Measurements from ENCODE around the gene BRD1.

BRD1 gene

DNA sequence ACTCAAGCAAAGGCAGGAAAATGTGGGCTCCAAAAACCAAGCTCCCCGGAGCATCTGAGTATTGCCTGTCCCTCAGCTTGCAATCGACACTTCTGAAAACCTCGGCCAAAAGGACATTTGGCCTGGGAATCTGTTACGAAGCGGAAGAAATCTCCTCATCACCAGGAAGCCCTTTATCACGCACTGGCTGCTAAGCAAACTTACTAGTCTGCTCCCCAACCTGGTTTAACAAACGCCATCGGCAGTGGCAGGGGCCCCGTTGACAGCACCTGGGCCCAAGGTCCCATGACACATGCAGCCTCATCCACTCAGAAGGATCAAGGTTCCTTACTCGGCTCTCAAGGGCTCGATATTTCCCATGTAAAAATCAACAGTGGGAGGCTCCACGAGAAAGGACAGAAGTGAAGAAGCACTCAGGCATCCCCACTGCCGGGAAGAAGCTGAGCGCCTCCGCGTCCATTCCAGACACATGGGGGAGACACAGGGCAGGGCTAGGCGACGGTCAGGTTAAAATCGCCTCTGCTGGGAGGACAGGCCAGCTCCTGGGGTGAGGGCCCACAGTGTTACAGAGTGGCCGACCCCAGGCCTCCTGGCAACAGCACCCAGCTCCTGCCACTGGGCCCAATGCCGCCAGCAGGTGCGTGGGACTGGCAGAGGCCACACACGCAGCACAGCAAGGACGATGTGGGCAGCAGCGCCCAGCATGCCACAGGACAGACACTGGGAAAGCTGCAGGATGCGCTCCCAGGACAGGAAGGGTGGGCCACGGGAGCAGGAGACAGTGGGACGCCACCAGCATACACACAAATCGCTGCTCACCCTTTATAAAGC is 27.1 kb downstream of the BRD1 start:
- no peak for DNase-seq

DNA sequence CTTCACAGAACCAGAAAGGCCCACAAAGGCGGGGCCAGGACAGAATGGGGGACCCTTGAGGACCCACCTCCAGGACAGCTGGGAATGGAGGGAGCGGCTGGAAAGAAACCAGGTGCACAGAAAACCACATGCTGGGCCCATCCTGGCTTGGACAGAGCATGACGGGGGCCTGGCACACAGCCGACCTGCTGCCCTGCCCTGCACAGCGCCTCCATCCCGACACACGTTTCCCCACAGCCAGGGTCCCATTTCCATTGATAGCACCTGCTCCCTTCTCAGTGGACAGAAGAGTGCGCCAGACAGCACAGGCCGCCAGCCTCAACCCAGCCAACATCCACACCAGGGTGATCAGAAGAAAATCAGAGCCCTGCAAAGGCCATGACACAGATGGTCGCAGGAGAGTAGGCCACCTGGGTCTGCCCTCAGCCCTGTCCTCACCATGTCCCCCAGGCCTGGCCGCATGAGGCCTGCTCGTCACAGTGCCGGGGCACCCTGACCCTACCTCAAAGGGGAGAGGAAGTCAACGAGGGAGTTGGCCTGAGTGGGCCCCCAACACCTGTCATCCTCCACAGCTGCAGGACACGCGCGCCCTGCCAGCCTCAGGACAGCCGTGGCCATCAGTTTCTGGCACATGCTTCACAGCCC is 28.1 kb downstream of the BRD1 start:
- DNase-seq: no peak

DNA sequence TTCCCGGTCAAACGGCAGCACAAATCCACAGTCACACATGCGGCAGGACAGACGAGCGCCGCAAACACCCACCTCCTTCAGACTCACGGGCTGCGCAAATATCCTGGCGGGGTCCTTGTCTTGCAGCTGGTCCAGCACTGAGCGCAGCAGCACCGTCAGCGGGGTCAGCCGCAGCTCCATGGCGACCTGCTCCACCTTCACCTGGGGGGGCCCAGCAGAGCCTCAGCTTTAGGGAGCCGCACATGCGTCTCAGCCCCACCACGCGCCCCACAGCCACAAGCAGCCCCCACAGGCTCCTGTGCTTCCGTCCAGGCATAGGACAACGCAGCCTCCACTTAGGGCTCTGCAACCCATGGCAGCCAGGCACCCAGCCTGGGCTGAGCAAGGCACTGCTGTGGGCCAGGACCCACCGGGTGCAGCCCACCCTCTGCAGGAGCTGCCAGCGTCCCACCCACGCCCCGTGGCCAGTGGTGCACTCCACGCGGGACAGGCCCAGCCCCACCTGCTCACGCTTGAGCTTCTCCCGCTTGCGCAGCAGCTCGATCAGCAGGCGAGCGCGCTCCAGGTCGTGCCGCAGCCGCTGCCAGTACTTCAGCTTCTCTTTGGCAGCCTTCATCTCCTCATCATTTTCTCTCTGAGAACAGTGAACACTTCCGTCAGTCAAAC is 29.1 kb downstream of the BRD1 start:
- no peak for DNase-seq

DNA sequence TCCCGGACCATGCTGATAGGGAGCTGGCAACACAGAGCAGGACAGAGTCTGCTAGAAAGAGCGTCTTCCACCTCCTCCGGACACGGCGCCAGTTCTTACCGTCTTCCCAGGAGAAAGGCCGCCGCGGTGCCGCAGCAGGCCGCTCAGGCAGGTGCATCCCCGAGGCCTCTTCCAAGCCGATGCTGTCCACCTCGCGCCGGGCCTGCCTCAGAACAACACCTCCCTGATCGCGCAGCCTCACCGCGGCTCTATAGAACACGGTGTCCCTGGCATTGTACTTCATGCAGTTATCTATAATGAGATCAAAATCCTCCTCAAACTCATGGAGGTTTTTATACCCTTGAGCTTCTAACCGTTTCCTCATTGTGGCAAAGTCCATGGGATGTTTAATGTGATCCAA is 30.0 kb downstream of the BRD1 start:
- DNase-seq: no peak

DNA sequence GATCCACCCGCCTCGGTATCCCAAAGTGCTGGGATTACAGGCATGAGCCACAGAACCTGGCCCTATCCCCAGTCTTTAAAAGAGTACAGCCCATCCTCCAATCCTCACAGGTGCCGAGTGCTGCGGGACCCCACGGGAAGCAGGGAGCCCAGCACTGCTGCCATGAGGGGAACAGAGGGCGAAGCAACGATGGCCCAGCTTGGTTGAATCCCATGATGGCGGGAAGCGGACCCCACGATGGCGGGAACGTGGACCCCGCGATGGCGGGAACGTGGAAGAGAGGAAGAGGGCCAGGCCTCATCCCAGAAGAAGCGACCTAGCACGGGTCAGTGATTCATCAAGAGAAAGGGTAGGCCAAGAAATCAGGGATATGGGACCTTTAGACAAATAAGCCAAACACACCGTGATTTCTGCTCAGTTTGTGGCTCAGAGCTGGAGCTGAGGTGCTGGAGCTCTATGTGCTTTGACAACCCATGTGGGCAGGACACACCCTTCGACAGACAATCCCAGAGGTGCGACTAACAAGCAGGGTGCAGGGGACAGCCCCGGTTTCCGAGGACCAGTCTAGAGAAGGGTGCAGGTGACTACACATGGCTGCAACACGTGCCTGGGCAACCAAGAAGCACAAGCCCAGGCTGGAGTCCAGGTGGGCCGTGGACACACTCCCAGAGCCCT is 30.9 kb downstream of the BRD1 start:
- DNase-seq: no peak

DNA sequence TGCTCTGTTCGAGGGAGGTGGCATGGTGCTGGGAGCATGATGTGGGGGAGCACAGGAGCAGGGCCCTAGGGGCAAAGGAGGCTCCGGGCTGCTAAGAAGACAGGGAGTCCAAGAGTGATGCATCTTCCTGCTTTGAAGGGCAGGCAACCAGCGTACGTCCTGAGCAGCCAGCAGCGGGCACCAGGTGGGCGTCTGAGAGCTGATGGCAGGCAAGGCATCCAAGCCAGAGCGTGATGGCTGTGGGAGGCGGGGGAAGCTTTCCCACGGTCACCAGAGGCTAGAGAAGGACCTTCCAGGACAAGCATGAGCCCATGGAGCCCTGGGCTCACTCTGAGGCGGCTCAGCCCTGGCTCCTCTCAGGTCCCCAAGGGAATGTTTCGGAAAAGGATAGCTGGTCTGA is 32.2 kb downstream of the BRD1 start:
- no peak for DNase-seq

DNA sequence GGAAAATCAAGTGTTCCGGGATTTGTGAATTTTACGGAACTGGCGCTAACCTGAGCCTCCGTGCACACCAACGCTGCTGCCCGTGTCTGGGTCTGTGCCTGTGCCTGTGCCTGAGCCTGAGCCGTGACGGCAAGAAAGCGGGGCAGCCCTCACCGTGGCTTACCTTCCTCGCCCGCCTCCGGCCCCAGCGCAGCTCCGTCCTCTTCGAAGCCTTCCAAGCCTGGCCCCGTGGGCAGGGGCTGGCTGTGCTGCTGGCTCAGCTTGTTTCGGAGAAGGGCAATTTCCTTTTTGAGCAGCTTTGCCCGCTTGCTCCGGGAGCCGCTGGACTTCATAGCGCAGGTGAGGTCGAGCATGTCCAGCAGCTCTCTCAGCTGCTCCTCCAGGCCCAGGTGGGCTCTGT is 33.8 kb downstream of the BRD1 start:
- DNase-seq: no peak

DNA sequence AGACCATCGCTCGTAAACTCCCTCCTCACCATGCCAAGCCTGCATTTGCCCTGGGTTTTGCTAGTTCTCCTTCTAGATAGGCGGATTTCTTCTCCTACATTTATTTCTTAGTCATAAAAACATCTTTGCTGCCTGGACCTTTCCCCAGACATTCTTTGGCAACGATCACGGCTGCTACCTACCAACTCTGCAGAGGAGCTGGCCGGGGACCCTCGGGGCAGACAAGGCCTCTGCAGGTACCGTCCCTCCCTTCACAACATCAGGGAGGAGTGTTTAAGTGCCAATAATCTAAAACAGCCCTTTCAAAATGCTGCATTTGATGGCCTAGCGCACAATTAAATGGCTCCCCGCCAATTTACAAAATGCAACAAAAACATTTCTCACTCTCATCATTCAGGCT is 34.4 kb downstream of the BRD1 start:
- no peak for DNase-seq

DNA sequence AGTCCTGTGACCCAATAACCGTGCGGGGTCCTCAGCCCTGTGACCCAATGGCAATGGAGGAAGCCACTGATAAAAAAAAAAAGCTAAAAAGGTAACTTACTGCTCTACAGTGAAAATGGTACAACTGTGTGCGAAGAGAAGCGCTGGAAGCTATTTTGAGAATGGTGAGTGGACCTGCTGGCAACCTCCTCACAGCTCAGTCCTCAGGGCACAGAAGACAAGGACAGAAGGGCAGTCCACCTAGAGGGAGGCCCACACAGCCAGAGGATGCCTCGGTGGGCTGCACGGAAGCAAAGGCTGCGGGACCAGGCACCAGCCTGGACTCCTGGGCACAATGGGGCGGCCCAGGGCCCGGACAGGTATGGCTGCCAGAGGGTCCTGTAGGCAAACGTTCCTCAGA is 35.6 kb downstream of the BRD1 start:
- DNase-seq: no peak

DNA sequence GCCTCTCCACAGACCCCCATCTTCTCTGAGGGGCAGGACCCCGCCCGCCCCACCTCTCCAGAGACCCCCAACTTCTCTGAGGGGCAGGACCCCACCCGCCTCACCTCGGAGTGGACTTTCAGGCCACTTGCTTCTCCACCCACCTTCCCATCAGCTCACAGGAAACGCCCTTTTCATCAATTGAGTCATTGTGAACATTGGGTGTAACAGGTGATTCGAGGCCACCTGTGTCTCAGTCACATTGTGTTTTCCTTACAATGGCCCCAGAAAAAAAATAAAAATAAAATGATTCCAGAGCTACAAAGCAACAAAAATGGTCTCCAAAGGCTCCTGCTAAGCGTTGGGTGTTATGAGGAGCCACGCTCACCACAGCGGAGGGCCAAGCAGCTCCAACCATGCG is 36.0 kb downstream of the BRD1 start:
- DNase-seq: no peak

DNA sequence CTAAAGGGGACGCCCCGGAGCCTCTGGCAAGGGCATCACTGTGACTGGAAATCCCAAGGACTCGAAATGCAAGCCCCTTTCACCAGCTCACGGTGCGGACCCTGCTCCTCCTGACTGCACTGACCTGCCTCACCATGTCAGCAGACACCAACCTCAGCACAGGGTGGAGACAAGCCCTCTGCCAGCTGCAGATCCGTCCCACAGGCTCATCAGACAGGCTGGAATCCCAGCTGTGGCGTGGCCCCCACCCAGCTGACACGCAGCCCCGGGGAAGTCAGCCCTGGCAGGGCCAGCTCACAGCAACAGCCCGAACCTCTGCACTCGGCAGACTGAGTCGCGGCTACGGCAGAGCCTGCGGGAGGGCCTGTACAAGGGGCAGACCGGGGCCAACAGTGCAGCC is 36.8 kb downstream of the BRD1 start:
- no peak for DNase-seq

DNA sequence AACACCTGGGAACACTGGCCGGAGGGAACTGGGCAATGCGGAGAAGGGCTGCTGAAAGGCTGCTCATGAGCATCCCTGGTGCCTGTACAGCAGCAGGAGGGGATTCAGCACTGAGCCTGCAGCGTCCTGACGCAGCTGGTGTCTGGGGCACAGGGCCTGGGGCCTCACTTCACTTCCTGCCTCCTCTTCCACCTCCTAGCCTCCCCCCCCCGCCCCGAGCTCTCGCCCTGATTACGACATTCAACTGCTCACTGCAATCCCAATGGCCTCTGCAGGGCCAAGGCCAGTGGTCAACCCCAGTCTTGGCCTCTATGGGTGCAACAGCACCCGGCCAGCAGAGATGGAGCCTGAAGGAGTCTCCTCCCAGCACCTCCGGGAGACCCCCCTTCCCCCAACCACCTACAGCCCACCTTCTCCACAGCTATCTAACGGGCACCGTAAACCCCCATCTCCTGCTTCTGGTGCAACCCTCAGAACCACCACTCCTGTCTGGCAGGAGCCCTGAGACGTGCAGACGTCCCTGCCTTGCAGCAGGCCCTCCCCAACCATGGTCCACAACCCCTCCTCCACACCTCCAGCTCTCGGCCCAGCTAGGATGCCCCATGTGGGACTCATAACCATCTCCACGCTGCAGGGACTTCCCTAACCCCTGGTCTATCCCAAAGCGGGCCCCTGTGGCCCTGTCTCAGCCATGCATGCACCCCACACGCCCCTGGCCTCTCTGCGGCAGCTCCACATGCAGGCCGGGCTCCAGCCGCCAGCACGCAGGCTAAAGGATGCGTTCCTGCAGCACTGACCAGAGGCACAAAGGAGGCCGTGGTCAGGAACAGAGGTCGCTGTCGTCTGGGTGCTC is 38.2 kb downstream of the BRD1 start:
- no peak for DNase-seq

DNA sequence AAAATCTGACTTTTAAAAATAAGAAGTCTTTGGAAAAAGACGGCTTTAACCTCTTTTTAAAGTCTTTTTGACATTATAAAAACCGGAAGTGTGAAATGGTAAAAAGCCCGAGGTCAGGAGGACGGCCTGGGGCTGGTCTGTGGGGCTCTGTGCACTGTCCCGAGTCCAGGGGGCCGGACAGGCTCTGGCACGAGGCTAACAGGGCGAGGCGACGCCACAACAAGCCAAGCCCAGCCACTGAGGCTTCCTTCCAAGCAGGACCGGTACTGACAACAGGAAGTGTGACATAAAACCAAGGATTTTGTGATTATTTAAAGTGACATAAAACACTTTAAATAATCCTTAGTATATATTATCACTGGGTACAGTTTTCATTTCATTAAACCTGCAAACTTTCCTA is 39.2 kb downstream of the BRD1 start:
- no peak for DNase-seq

DNA sequence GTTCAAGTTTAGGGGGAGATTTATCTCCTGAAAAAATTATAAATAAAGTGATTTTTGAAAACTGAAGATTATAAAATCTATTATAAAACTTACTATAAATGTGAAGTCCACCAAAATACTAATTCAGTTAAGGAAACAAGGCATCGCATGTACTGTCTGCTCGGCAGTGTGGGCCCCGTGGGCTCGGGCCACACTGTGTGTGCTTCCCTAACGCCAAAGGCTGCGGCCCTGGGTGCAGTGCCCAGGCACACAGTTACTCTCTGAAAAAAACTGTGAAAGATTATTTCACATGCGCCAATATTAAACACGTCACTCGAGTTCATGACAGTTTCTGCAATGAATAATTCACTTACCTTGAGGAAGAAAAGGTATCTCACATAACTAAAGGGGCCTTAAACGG is 39.8 kb downstream of the BRD1 start:
- no peak for DNase-seq

DNA sequence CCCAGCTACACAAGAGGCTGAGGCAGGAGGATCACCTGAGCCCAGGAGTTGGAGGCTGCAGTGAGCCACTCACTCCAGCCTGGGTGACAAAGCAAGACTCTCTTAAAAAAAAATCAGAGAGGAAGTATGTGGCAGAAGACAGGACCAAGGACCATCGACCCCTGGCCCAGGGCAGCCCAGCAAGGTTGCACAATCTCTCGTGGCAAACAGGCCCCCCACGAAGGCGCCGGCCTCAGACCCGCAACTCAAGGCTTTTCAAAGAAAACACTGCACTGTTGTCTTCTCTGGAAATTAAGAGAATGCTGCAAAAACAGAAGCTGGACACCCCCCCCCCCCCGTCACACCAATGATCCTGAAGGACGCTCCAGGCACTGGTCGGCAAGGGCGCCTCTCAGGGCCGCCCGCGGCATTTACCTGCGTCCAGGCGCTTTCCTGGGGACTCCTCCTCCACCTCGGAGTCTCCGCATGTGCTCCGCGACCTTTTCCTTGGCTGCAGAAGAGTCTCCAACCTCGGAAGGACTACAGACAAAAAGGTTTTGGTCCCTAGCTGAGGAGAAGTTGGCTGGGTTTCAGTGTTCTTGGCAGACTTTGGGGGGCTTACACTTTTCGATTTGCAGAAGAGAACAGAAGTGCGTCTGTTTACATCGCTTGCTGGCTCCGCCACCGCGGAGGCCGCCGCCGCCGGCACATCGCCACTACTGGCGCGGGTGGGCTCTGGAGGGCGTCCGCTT is 40.5 kb downstream of the BRD1 start:
- DNase-seq: no peak

DNA sequence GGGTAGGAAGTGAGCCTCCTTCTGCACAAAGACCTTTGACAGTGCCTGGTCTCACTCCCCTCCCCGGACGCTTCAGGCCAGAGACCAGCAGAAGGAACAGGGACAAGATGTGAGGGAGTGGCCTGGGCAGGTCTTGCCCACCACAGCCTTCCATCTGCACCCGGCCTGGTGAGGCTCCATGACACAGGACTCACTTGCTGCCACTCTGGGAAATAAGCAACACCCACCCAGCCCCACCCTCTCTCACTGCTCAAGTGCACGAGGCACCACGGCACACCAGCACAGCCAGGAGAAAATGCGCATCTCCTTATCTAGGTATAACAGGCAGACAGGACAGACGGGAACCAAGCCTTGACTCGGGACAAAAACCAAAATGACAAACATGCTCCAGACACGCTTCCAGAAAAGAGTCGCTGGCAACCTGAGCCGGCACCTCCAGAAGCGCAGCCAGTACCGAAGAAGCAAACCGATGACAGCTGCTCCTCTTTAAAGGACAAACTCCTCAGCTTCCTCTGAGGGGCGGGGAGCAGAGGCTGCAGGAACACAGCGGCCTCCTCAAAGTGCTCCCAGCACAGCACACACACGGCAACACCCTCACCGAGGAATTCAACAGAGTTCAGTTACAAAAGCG is 41.7 kb downstream of the BRD1 start:
- DNase-seq: no peak

DNA sequence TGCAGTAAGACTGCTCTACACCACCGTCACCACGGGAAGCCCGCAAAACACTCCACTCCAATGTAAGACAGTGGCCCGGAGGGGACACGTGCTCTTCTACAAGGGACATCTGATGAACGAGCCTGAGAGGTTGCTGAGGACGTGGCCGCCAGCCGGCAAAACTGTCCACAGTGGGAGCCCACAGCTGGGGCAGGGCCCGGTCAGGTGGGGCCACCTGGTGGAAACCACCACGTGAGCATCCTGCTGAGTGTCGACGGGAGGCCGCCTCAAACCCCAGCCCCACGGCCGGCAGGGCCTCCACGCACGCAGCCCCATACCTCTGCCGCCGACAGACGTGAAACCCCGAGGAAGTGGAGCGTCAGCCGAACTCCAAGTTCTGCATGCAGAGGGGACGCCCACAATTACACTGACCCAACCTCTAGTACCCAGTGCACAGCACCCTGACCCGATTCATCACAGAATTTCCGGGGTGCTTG is 42.6 kb downstream of the BRD1 start:
- DNase-seq: no peak

DNA sequence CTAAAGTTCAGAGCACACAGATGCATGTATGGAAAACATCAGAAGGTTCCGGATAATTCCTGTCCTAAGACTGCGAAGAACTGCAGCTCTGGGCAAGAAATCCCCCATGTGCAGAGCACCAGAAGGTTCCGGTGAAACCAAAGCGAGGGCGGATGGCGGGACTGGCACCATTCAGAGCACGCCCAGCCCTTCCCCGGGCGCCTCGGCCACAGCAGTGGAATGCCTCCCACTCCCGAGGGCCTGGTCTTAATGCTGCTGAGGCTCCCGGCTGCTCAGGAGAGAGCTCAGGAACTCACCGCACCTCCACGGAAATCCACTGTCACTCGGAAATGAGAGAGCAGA is 43.1 kb downstream of the BRD1 start:
- DNase-seq: no peak

DNA sequence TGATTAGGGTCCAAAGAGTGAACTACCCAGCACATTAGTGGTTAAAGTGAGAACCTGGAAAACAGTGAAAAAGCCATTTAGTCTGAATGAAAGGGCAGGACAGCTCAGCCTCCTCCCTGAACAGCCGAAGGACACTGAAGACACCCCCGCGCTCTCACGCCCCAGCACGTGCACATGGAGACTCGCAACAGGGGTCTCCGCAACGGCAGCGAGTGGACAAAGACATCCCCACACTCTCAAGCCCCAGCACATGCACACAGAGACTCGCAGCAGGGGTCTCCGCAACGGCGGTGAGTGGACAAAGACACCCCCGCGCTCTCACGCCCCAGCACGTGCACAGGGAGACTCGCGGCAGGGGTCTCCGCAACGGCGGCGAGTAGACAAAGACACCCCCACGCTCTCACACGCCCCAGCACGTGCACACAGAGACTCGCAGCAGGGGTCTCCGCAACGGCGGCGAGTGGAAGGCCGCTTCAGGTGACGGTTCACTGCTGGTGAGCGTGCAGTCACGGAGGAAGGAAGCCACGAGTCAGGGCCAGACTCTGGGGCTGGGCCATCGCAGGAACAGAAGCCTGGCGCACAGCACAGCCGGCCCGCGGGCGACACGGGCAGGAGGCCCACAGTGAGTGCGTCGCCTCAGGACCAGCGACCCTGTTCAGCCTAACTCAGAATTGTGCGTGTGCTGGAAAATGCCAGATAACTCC is 43.6 kb downstream of the BRD1 start:
- DNase-seq: no peak

DNA sequence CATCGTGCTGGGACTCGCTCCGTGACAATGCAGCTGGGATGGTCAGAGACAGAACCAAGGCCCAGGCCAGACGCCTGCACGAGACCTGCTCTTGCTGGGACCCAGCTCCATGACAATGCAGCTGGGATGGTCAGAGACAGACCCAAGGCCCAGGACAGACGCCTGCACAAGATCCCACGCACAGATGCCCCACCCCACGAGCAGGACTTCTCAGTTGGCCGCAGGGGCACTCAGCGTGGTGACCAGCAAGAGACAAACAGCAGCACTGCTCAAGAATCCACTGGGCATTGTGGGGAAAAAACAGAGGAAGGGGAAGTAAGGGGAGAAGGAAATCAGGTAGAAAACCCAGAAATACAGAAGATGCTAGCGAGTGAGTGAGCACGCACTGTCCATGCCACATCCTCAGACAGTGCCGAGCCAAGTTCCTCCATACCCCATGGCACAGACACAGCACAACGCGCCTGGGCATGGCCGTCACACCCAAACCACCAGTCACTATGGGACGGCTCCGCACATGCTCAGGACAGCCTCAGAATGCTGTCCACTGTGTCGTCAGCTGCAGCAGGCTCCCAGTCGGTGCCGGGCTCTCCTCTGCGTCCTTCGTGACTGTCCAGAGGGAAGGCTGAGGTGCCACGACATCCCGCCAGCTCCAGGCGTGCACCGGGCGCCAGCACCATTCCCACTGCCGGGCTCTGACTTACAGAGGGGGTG is 44.5 kb downstream of the BRD1 start:
- no peak for DNase-seq
